ENCODE data around the gene TNFAIP6.
"Not testable (repeated sequence)": the region's sequence is repeated elsewhere in the genome, so short reads cannot be mapped to it uniquely, and the experiment has no call there.

The TNFAIP6 gene

GRCh38 chr2:151343073-151343472 is 14.3 kb upstream of the TNFAIP6 start:
- no peak overlapping the region for H3K4me3 ChIP-seq (ENCODE audit: low read length)
- no peaks in the 10 kb centered on the region for H3K4me1 ChIP-seq (ENCODE audit: control insufficient read depth, insufficient read depth, low read length)
- no peak overlapping the region for H3K9ac ChIP-seq (ENCODE audit: low read length)
- H3K9me3 ChIP-seq (ENCODE audit: control insufficient read depth, low read length) = no peaks in the 10 kb centered on the region
- H3K27me3 ChIP-seq (ENCODE audit: control insufficient read depth, insufficient read depth, low read length) = no peaks in the 10 kb centered on the region
- H3K36me3 ChIP-seq (ENCODE audit: control insufficient read depth, insufficient read depth, low read length) = no peaks in the 10 kb centered on the region

- H3K27me3 ChIP-seq (ENCODE audit: control insufficient read depth, insufficient read depth, low read length); H3K4me1 ChIP-seq (ENCODE audit: control insufficient read depth, insufficient read depth, low read length); H3K4me3 ChIP-seq (ENCODE audit: low read length); H3K36me3 ChIP-seq (ENCODE audit: control insufficient read depth, insufficient read depth, low read length); H3K9me3 ChIP-seq (ENCODE audit: control insufficient read depth, low read length); H3K9ac ChIP-seq (ENCODE audit: low read length): not testable (repeated sequence)
Measured at GRCh38 chr2:151344191-151344590, 13.2 kb upstream of the TNFAIP6 start.

GRCh38 chr2:151344906-151345305 is 12.5 kb upstream of the TNFAIP6 start:
- H3K4me3 ChIP-seq (ENCODE audit: low read length) = no peak overlapping the region
- H3K27me3 ChIP-seq (ENCODE audit: control insufficient read depth, insufficient read depth, low read length) = no peaks in the 10 kb centered on the region

DNA sequence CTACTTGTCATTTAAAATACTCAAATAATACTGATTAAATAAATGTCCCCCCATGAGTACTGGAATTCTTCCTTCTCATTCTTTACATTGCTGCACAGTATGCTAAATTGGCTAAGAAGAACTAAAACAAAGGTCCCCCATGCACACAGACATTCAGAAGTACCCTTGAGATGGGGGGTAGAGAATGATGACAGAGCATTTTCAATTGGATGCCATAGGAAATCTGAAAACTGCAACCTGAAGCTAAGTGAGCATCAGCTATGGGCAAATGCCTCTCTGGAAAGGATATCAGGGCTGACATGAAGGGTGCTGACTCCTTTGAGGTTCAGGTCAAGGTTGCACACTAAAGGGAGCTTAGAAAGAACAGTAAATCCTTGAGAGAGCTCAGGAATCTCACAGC is 10.1 kb upstream of the TNFAIP6 start:
- no peak overlapping the region for H3K9ac ChIP-seq (ENCODE audit: low read length)
- H3K36me3 ChIP-seq (ENCODE audit: control insufficient read depth, insufficient read depth, low read length) = no peaks in the 10 kb centered on the region
- no peaks in the 10 kb centered on the region for H3K9me3 ChIP-seq (ENCODE audit: control insufficient read depth, low read length)
- H3K4me3 ChIP-seq (ENCODE audit: low read length) = no peak overlapping the region
- H3K27me3 ChIP-seq (ENCODE audit: control insufficient read depth, insufficient read depth, low read length) = no peaks in the 10 kb centered on the region
- no peaks in the 10 kb centered on the region for H3K4me1 ChIP-seq (ENCODE audit: control insufficient read depth, insufficient read depth, low read length)

More at GRCh38 chr2:151344906-151345305, 12.5 kb upstream of the TNFAIP6 start:
- Histone ChIP-seq H3K9ac (ENCODE audit: low read length) (no peak overlapping the region), H3K9me3 (ENCODE audit: control insufficient read depth, low read length) (no peaks in the 10 kb centered on the region), H3K4me1 (ENCODE audit: control insufficient read depth, insufficient read depth, low read length) (no peaks in the 10 kb centered on the region), H3K36me3 (ENCODE audit: control insufficient read depth, insufficient read depth, low read length) (no peaks in the 10 kb centered on the region)

GRCh38 chr2:151347906-151348305 is 9.5 kb upstream of the TNFAIP6 start:
- Histone ChIP-seq H3K9me3 (ENCODE audit: control insufficient read depth, low read length) (no peaks in the 10 kb centered on the region), H3K27me3 (ENCODE audit: control insufficient read depth, insufficient read depth, low read length) (no peaks in the 10 kb centered on the region), H3K9ac (ENCODE audit: low read length) (no peak overlapping the region), H3K4me3 (ENCODE audit: low read length) (no peak overlapping the region), H3K4me1 (ENCODE audit: control insufficient read depth, insufficient read depth, low read length) (no peaks in the 10 kb centered on the region), H3K36me3 (ENCODE audit: control insufficient read depth, insufficient read depth, low read length) (no peaks in the 10 kb centered on the region)

GRCh38 chr2:151350579-151351195 is 6.7 kb upstream of the TNFAIP6 start:
- Histone ChIP-seq H3K36me3 (ENCODE audit: control insufficient read depth, insufficient read depth, low read length) (no peaks in the 10 kb centered on the region), H3K27me3 (ENCODE audit: control insufficient read depth, insufficient read depth, low read length) (no peaks in the 10 kb centered on the region), H3K4me1 (ENCODE audit: control insufficient read depth, insufficient read depth, low read length) (no peaks in the 10 kb centered on the region), H3K4me3 (ENCODE audit: low read length) (no peak overlapping the region), H3K9ac (ENCODE audit: low read length) (no peak overlapping the region), H3K9me3 (ENCODE audit: control insufficient read depth, low read length) (no peaks in the 10 kb centered on the region)

- no peaks in the 10 kb centered on the region for H3K4me1 ChIP-seq (ENCODE audit: control insufficient read depth, insufficient read depth, low read length)
- H3K9me3 ChIP-seq (ENCODE audit: control insufficient read depth, low read length) = no peaks in the 10 kb centered on the region
- H3K9ac ChIP-seq (ENCODE audit: low read length) = no peak overlapping the region
- H3K27me3 ChIP-seq (ENCODE audit: control insufficient read depth, insufficient read depth, low read length) = no peaks in the 10 kb centered on the region
- H3K4me3 ChIP-seq (ENCODE audit: low read length) = no peak overlapping the region
- no peaks in the 10 kb centered on the region for H3K36me3 ChIP-seq (ENCODE audit: control insufficient read depth, insufficient read depth, low read length)
Measured at GRCh38 chr2:151353995-151354394, 3.4 kb upstream of the TNFAIP6 start.

DNA sequence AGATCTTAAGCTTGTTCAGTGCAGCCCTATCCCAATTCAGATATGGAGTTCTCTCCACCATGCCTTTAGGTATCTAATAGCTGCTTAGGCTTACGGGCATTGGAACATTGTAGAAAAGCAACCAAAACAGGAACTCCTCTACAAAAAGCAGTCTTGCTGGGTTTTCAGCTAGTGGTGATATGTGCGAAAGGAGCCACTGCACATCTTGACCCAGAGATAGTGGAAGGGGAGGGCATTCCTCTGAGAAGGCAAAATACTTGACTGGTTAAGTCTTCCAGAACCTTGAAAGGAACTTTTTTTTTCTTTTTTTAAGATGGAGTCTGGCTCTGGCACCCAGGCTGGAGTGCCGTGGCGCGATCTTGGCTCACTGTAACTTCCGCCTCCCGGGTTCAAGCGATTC is 2.6 kb upstream of the TNFAIP6 start:
- Histone ChIP-seq H3K4me1 (ENCODE audit: control insufficient read depth, insufficient read depth, low read length) (no peaks in the 10 kb centered on the region), H3K9me3 (ENCODE audit: control insufficient read depth, low read length) (no peaks in the 10 kb centered on the region), H3K27me3 (ENCODE audit: control insufficient read depth, insufficient read depth, low read length) (no peaks in the 10 kb centered on the region), H3K36me3 (ENCODE audit: control insufficient read depth, insufficient read depth, low read length) (no peaks in the 10 kb centered on the region), H3K9ac (ENCODE audit: low read length) (no peak overlapping the region), H3K4me3 (ENCODE audit: low read length) (no peak overlapping the region)

DNA sequence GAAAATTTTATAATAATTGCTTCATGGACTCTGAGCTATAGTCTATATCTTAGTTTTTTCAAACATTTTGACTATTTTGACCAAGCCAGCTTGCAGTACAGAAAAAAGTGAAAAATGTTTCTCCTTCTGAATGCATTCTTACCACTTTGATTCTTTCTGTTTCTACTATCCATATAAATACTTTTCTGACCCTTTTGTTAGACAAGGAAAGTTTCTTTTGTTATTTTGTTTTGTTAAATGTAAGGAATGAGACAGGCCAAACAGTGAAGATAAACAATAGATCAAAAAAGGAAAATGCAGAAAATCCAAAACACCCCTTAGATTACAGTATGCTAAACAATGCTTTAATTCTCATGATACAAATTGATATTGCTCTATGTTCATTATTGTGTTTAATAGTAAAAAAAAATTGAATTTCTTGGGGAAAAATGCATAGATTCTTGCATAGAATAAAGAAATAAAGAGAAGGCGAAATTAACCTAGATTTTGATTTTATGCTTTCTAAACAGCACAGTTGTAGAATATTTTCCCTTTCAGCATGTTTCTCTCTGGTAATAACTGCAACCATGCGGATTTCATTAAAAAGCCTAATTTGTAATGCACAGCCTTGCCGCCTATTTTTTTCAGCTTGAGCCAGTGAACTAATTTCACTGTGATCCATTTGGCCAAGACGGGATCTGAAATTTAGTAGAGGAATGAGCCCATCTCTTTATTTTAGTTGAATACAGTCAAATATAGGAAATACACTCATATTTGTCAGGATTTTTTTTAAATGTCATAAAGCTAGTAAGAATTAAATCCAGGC is 976 bp downstream of the TNFAIP6 start:
- no peaks in the 10 kb centered on the region for H3K4me1 ChIP-seq (ENCODE audit: control insufficient read depth, insufficient read depth, low read length)
- no peaks in the 10 kb centered on the region for H3K9me3 ChIP-seq (ENCODE audit: control insufficient read depth, low read length)
- no peak overlapping the region for H3K4me3 ChIP-seq (ENCODE audit: low read length)
- H3K27me3 ChIP-seq (ENCODE audit: control insufficient read depth, insufficient read depth, low read length) = no peaks in the 10 kb centered on the region
- no peaks in the 10 kb centered on the region for H3K36me3 ChIP-seq (ENCODE audit: control insufficient read depth, insufficient read depth, low read length)
- no peak overlapping the region for H3K9ac ChIP-seq (ENCODE audit: low read length)

DNA sequence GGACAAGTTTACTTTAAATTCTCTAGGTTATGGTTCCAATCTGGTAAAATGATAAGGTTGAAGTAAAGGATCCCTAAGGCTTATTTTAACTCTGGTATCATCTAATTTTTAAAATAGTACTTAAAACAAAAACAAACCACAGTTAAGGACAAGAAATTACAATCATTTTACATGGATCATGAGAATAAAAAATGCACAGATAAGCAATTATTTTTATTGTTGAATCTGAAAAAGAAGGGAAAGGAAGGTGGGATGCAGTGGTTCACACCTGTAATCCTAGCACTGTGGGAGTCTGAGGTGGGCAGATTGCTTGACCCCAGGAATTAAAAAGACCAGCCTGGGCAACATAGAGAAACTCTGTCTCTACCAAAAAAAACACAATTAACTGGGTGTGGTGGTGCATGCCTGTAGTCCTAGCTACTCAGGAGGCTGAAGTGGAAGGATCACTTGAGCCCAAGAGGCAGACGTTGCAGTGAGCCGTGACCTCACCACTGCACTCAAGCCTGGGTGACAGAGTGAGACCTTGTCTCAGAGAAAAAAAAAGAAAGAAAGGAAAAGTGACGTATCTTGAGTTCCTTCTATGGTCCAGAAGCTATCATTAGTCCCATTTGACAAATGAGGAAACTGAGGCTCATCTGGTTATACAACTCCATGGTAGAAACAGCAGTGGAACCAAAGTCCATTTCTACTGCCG is 2.5 kb downstream of the TNFAIP6 start:
- Histone ChIP-seq H3K27me3 (ENCODE audit: control insufficient read depth, insufficient read depth, low read length) (no peaks in the 10 kb centered on the region), H3K9me3 (ENCODE audit: control insufficient read depth, low read length) (no peaks in the 10 kb centered on the region), H3K4me1 (ENCODE audit: control insufficient read depth, insufficient read depth, low read length) (no peaks in the 10 kb centered on the region), H3K4me3 (ENCODE audit: low read length) (no peak overlapping the region), H3K36me3 (ENCODE audit: control insufficient read depth, insufficient read depth, low read length) (no peaks in the 10 kb centered on the region), H3K9ac (ENCODE audit: low read length) (no peak overlapping the region)

GRCh38 chr2:151361674-151362370 is 4.4 kb downstream of the TNFAIP6 start:
- Histone ChIP-seq H3K4me1 (ENCODE audit: control insufficient read depth, insufficient read depth, low read length) (no peaks in the 10 kb centered on the region), H3K9ac (ENCODE audit: low read length) (no peak overlapping the region), H3K9me3 (ENCODE audit: control insufficient read depth, low read length) (no peaks in the 10 kb centered on the region), H3K27me3 (ENCODE audit: control insufficient read depth, insufficient read depth, low read length) (no peaks in the 10 kb centered on the region), H3K4me3 (ENCODE audit: low read length) (no peak overlapping the region), H3K36me3 (ENCODE audit: control insufficient read depth, insufficient read depth, low read length) (no peaks in the 10 kb centered on the region)

GRCh38 chr2:151363709-151364108 is 6.3 kb downstream of the TNFAIP6 start:
- no peak overlapping the region for H3K4me3 ChIP-seq (ENCODE audit: low read length)
- H3K36me3 ChIP-seq (ENCODE audit: control insufficient read depth, insufficient read depth, low read length) = no peaks in the 10 kb centered on the region
- no peak overlapping the region for H3K9ac ChIP-seq (ENCODE audit: low read length)

More at GRCh38 chr2:151363709-151364108, 6.3 kb downstream of the TNFAIP6 start:
- Histone ChIP-seq H3K9me3 (ENCODE audit: control insufficient read depth, low read length) (no peaks in the 10 kb centered on the region), H3K27me3 (ENCODE audit: control insufficient read depth, insufficient read depth, low read length) (no peaks in the 10 kb centered on the region), H3K4me1 (ENCODE audit: control insufficient read depth, insufficient read depth, low read length) (no peaks in the 10 kb centered on the region)

Measured in mucosa of stomach (tissue), 1 donor.